Liver (tissue), 9 donors: ENCODE measurements around the gene TIFAB. TPM values are rescaled to one million over a fixed set of nuclear protein-coding genes. Genes with fewer than 3 reads are reported as not detected.

ENCODE experiments used
- DNase-seq: peaks from one replicate; pipeline ENCODE4 v3.0.0-alpha.2; 2017; ENCODE audit warnings: low spot score
- H3K27ac ChIP-seq, 2 donors: one replicate each; pipeline ENCODE4 v1.7.0; 2013; ENCODE audit warnings: inconsistent platforms in 2 of 2, low read length in 2 of 2, control low read depth in 1 of 2, low read depth in 1 of 2, mild to moderate bottlenecking in 1 of 2
- H3K27me3 ChIP-seq, 4 donors: one replicate each; pipeline versions ENCODE4 v1.6.1 to v1.7.0; 2013; ENCODE audit warnings: low read length in 3 of 4, inconsistent platforms in 1 of 4, mild to moderate bottlenecking in 1 of 4, moderate library complexity in 1 of 4; ENCODE audit not compliant: control insufficient read depth in 4 of 4, insufficient read depth in 4 of 4
- H3K36me3 ChIP-seq, 4 donors: one replicate each; pipeline versions ENCODE4 v1.6.1 to v1.7.0; 2013; ENCODE audit warnings: low read length in 3 of 4, mild to moderate bottlenecking in 3 of 4, low read depth in 1 of 4, moderate library complexity in 1 of 4; ENCODE audit not compliant: control insufficient read depth in 4 of 4, insufficient read depth in 3 of 4
- H3K4me1 ChIP-seq, 4 donors: one replicate each; pipeline versions ENCODE4 v1.6.1 to v1.7.0; 2013; ENCODE audit warnings: low read length in 3 of 4, mild to moderate bottlenecking in 3 of 4, moderate library complexity in 1 of 4; ENCODE audit not compliant: control insufficient read depth in 4 of 4, insufficient read depth in 4 of 4
- H3K4me3 ChIP-seq, 3 donors: one replicate each; pipeline versions ENCODE4 v1.6.1 to v1.7.0; 2013; ENCODE audit warnings: low read length in 3 of 3, control low read depth in 1 of 3, low read depth in 1 of 3, mild to moderate bottlenecking in 1 of 3
- H3K9ac ChIP-seq, 2 donors: one replicate each; pipeline ENCODE4 v1.7.0; 2013; ENCODE audit warnings: low read length in 2 of 2, mild to moderate bottlenecking in 2 of 2, moderate library complexity in 2 of 2, control low read depth in 1 of 2, low read depth in 1 of 2
- H3K9me3 ChIP-seq, 4 donors: one replicate each; pipeline versions ENCODE4 v1.6.1 to v1.7.0; 2013; ENCODE audit warnings: low read length in 3 of 4; ENCODE audit not compliant: control insufficient read depth in 4 of 4
- FOXA1 ChIP-seq: IDR thresholded peaks from 2 replicates; pipeline ENCODE4 v1.6.1; 2016; ENCODE audit warnings: antibody characterized with exemption
- FOXA2 ChIP-seq: IDR thresholded peaks from 2 replicates; pipeline ENCODE4 v1.6.1; 2016; ENCODE audit warnings: antibody characterized with exemption
- GABPA ChIP-seq, 2 donors: IDR thresholded peaks in 1 of 2; conservative IDR thresholded peaks in 1 of 2; 2 replicates each; pipeline ENCODE4 v1.6.1; 2016; ENCODE audit warnings: antibody characterized with exemption in 2 of 2, mild to moderate bottlenecking in 1 of 2, moderate library complexity in 1 of 2
- HNF4A ChIP-seq, 2 donors: conservative IDR thresholded peaks; 2 replicates each; pipeline ENCODE4 v1.6.1; 2016; ENCODE audit warnings: antibody characterized with exemption in 2 of 2, mild to moderate bottlenecking in 2 of 2
- HNF4G ChIP-seq: IDR thresholded peaks from 2 replicates; pipeline ENCODE4 v1.6.1; 2016; ENCODE audit warnings: antibody characterized with exemption
- JUND ChIP-seq, 2 donors: IDR thresholded peaks; 2 replicates each; pipeline ENCODE4 v1.6.1; 2016; ENCODE audit warnings: antibody characterized with exemption in 2 of 2
- NR2F2 ChIP-seq: IDR thresholded peaks from 2 replicates; pipeline ENCODE4 v1.6.1; 2016; ENCODE audit warnings: antibody characterized with exemption
- RAD21 ChIP-seq, 2 donors: IDR thresholded peaks; 2 replicates each; pipeline ENCODE4 v1.6.1; 2016; ENCODE audit warnings: antibody characterized with exemption in 2 of 2, mild to moderate bottlenecking in 2 of 2
- RXRA ChIP-seq, 2 donors: IDR thresholded peaks; 2 replicates each; pipeline ENCODE4 v1.6.1; 2017 to 2018; ENCODE audit warnings: antibody characterized with exemption in 2 of 2, mild to moderate bottlenecking in 1 of 2
- SP1 ChIP-seq: IDR thresholded peaks from 2 replicates; pipeline ENCODE4 v1.6.1; 2018; ENCODE audit warnings: antibody characterized with exemption, mild to moderate bottlenecking
- TAF1 ChIP-seq: conservative IDR thresholded peaks from 2 replicates; pipeline ENCODE4 v1.6.1; 2016; ENCODE audit warnings: antibody characterized with exemption, mild to moderate bottlenecking
- YY1 ChIP-seq: IDR thresholded peaks from 2 replicates; pipeline ENCODE4 v1.6.1; 2016; ENCODE audit warnings: antibody characterized with exemption, mild to moderate bottlenecking
- WGBS: extraction: QIAGEN DNeasy Blood & Tissue Kit; methylation state at CpG from one replicate; pipeline ENCODE4 v1.1.7; 2013; 5-methylcytosine and 5-hydroxymethylcytosine counted together
- polyA plus RNA-seq, 2 donors: library from polyadenylated mRNA; stranded (reverse) in 1 of 2; unstranded in 1 of 2; fragments of 200-250 nt in 1 of 2; fragments of >200 nt in 1 of 2; fragmentation: Nextera tagmentation in 1 of 2; extraction: Ambion mirVana in 1 of 2; gene quantifications; one replicate each; pipeline versions ENCODE4 v1.2.1 to v1.2.3, GENCODE V29; 2013 to 2015
- total RNA-seq, 2 donors: library from RNA; depleted of rRNA; stranded (reverse); fragments of >200 nt; gene quantifications; one replicate each; pipeline ENCODE4 v1.2.3, GENCODE V29; 2014
- TF ChIP-seq, protein P1 (sequence below): IDR thresholded peaks from 2 replicates; pipeline ENCODE4 v1.6.1; 2016; ENCODE audit warnings: antibody characterized with exemption
- TF ChIP-seq, protein P2 (sequence below): IDR thresholded peaks from 2 replicates; pipeline ENCODE4 v1.6.1; 2016; ENCODE audit warnings: antibody characterized with exemption, mild to moderate bottlenecking
- TF ChIP-seq, protein P3 (sequence below): IDR thresholded peaks from 2 replicates; pipeline ENCODE4 v1.6.1; 2016; ENCODE audit warnings: antibody characterized with exemption
- TF ChIP-seq, protein P4 (sequence below): IDR thresholded peaks from 2 replicates; pipeline ENCODE4 v1.6.1; 2016; ENCODE audit warnings: antibody characterized with exemption
- TF ChIP-seq, protein P5 (sequence below): fragments of 150-350 bp; IDR thresholded peaks from 2 replicates; pipeline ENCODE4 v1.5.1; 2017; ENCODE audit warnings: improper control_type of control experiment, low read depth, low read length; ENCODE audit not compliant: missing input control
- donor health status: healthy.
- donor health status: healthy.
- donor health status: healthy.
- donor health status: healthy.
- donor health status: healthy.

The TIFAB gene
- total and polyA plus RNA-seq, 4 donors: 0.02 to 0.47 TPM; not detected in 2

DNA sequence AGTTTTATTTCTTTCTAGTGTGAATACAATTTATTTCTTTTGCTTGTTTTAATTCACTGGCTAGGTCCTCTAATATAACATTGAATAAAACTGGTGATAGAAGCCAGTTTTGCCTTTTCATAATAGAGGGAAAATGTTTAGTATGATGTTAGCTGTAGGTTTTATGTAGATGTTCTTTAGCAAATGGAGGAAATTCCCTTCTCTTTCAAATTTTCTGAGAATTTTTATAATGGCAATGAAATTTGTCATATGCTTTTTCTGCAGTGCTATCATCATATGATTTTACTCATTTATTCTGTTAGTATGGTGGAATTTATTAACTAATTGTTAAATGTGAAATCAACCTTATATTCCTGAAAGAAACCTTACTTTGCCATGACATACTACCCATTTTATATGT lies 35.1 kb downstream of the TIFAB start (continued):
- TF ChIP-seq HNF4A (conservative IDR thresholded peaks at IDR 0.05) (no peak), YY1 (no peak), RAD21 (IDR thresholded peaks at IDR 0.05) (no peak), GABPA (IDR thresholded peaks at IDR 0.05 in 1 of 2, conservative IDR thresholded peaks at IDR 0.05 in 1 of 2) (no peak), JUND (IDR thresholded peaks at IDR 0.05) (no peak)
- TF ChIP-seq, protein P1, sequence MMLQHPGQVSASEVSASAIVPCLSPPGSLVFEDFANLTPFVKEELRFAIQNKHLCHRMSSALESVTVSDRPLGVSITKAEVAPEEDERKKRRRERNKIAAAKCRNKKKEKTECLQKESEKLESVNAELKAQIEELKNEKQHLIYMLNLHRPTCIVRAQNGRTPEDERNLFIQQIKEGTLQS: no peak

DNA sequence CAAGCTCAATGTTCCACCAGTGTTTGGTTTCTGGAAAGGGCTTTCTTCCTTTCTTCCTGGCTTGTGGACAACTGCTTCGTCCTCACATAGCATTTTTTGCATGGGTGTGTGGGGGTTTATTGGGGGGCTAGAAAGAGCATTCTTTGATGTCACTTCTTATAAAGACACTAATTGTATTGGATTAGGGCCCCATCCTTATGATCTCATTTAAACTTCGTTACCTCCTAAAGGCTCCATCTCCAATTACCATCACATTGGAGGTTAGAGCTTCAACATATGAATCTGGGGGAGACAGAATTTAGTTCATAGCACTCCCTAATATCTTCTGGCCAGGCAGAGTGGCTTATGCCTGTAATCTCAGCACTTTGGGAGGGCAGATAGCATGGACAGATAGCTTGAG lies 47.1 kb downstream of the TIFAB start:
- Histone ChIP-seq H3K36me3 (no peaks in the 10 kb centered on the region), H3K9ac (no peak overlapping the region), H3K27ac (no peak overlapping the region), H3K27me3 (no peaks in the 10 kb centered on the region), H3K9me3 (no peaks in the 10 kb centered on the region), H3K4me3 (no peak overlapping the region), H3K4me1 (no peaks in the 10 kb centered on the region)
- TF ChIP-seq FOXA1: no peak
- no peak for TF ChIP-seq TAF1
- TF ChIP-seq, protein P2, sequence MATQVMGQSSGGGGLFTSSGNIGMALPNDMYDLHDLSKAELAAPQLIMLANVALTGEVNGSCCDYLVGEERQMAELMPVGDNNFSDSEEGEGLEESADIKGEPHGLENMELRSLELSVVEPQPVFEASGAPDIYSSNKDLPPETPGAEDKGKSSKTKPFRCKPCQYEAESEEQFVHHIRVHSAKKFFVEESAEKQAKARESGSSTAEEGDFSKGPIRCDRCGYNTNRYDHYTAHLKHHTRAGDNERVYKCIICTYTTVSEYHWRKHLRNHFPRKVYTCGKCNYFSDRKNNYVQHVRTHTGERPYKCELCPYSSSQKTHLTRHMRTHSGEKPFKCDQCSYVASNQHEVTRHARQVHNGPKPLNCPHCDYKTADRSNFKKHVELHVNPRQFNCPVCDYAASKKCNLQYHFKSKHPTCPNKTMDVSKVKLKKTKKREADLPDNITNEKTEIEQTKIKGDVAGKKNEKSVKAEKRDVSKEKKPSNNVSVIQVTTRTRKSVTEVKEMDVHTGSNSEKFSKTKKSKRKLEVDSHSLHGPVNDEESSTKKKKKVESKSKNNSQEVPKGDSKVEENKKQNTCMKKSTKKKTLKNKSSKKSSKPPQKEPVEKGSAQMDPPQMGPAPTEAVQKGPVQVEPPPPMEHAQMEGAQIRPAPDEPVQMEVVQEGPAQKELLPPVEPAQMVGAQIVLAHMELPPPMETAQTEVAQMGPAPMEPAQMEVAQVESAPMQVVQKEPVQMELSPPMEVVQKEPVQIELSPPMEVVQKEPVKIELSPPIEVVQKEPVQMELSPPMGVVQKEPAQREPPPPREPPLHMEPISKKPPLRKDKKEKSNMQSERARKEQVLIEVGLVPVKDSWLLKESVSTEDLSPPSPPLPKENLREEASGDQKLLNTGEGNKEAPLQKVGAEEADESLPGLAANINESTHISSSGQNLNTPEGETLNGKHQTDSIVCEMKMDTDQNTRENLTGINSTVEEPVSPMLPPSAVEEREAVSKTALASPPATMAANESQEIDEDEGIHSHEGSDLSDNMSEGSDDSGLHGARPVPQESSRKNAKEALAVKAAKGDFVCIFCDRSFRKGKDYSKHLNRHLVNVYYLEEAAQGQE: no peak
- TF ChIP-seq NR2F2: no peak
- no peak for TF ChIP-seq RXRA (IDR thresholded peaks at IDR 0.05)
- no peak for TF ChIP-seq YY1
- TF ChIP-seq, protein P3, sequence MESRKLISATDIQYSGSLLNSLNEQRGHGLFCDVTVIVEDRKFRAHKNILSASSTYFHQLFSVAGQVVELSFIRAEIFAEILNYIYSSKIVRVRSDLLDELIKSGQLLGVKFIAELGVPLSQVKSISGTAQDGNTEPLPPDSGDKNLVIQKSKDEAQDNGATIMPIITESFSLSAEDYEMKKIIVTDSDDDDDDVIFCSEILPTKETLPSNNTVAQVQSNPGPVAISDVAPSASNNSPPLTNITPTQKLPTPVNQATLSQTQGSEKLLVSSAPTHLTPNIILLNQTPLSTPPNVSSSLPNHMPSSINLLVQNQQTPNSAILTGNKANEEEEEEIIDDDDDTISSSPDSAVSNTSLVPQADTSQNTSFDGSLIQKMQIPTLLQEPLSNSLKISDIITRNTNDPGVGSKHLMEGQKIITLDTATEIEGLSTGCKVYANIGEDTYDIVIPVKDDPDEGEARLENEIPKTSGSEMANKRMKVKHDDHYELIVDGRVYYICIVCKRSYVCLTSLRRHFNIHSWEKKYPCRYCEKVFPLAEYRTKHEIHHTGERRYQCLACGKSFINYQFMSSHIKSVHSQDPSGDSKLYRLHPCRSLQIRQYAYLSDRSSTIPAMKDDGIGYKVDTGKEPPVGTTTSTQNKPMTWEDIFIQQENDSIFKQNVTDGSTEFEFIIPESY: no peak
- no peak for TF ChIP-seq HNF4G
- TF ChIP-seq GABPA (IDR thresholded peaks at IDR 0.05 in 1 of 2, conservative IDR thresholded peaks at IDR 0.05 in 1 of 2): no peak
- TF ChIP-seq, protein P4, sequence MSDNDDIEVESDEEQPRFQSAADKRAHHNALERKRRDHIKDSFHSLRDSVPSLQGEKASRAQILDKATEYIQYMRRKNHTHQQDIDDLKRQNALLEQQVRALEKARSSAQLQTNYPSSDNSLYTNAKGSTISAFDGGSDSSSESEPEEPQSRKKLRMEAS: no peak
- no peak for DNase-seq
- WGBS: 77% methylated on average over 2 of the region's 2 CpGs

DNA sequence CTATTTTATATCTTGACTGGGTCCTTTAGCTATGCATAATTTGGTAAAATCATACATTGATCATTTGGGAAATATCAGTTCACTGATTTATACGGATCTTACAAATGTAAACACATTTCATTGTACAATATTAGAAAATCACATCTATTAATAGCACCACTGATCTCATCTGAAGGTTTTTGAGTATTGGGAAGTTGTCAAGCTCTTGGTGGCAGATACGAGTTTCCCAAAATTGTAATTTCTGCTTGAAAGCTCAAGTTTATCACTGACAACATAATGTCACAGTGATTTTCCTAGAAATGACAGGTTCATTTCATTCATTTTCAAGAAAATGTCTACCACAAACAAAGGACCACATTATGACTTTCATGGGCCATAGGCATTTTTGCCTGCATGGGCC lies 50.1 kb downstream of the TIFAB start:
- 87% methylated on average over 2 of the region's 2 CpGs for WGBS
- Histone ChIP-seq H3K4me3 (no peak overlapping the region), H3K9me3 (no peaks in the 10 kb centered on the region), H3K9ac (no peak overlapping the region), H3K4me1 (peaks cover 0 to 10% (median 6%) of the 10 kb centered on the region in 4 donors), H3K27me3 (no peaks in the 10 kb centered on the region), H3K27ac (no peak overlapping the region), H3K36me3 (no peaks in the 10 kb centered on the region)
- TF ChIP-seq, protein P1: no peak
- TF ChIP-seq, protein P3: no peak
- TF ChIP-seq TAF1 (no peak), FOXA2 (no peak), SP1 (no peak), YY1 (no peak), RAD21 (IDR thresholded peaks at IDR 0.05) (no peak), FOXA1 (no peak), HNF4A (conservative IDR thresholded peaks at IDR 0.05) (no peak), NR2F2 (no peak), JUND (IDR thresholded peaks at IDR 0.05) (no peak)
- TF ChIP-seq, protein P5, sequence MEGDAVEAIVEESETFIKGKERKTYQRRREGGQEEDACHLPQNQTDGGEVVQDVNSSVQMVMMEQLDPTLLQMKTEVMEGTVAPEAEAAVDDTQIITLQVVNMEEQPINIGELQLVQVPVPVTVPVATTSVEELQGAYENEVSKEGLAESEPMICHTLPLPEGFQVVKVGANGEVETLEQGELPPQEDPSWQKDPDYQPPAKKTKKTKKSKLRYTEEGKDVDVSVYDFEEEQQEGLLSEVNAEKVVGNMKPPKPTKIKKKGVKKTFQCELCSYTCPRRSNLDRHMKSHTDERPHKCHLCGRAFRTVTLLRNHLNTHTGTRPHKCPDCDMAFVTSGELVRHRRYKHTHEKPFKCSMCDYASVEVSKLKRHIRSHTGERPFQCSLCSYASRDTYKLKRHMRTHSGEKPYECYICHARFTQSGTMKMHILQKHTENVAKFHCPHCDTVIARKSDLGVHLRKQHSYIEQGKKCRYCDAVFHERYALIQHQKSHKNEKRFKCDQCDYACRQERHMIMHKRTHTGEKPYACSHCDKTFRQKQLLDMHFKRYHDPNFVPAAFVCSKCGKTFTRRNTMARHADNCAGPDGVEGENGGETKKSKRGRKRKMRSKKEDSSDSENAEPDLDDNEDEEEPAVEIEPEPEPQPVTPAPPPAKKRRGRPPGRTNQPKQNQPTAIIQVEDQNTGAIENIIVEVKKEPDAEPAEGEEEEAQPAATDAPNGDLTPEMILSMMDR: no peak
- TF ChIP-seq, protein P4: no peak
- no peak for DNase-seq
